HCT116 (cell line): ENCODE results near the gene TMBIM6. TPM values are rescaled to one million over a fixed set of nuclear protein-coding genes. Genes with fewer than 3 reads are reported as not detected.

Experiments used
- ATAC-seq: fragments of 200-7000 bp; cut with Tn5 transposase; 2 replicates; pipeline ENCODE4 v1.9.1; 2020; ENCODE audit warnings: mild to moderate bottlenecking, moderate library complexity
- BruUV-seq: library from RNA; stranded (reverse); fragments of 400-500 nt; replicated peaks from 2 replicates; lab custom pipeline; 2021; lab: Mats Ljungman, UMichigan
- CTCF ChIA-PET: fragments of 300-600 bp; sonication (Branson Sonifier 250); formaldehyde crosslinking; loops from one replicate; lab custom pipeline; 2021; ENCODE audit warnings: antibody characterized with exemption; lab: Charles Lee
- POLR2A ChIA-PET: fragments of 300-600, 350-600 bp; sonication (Branson Sonifier 250); formaldehyde crosslinking; loops from one replicate; lab custom pipeline; 2021; ENCODE audit warnings: antibody characterized with exemption; lab: Charles Lee
- RAD21 ChIA-PET, 2 experiments: fragments of 300-600 bp; sonication (Branson Sonifier 250); formaldehyde crosslinking; loops; one replicate each; lab custom pipeline; 2023; ENCODE audit warnings: low total read pairs in 2 of 2; ENCODE audit not compliant: uncharacterized antibody in 2 of 2, unreplicated experiment in 2 of 2, low non-redundant PET in 1 of 2; lab: Charles Lee
- DNase-seq: peaks from one replicate; pipeline ENCODE4 v3.0.0-alpha.2; 2010; ENCODE audit warnings: low read depth, low spot score
- H2AFZ ChIP-seq: fragments of 200-600 bp; shearing (Covaris generic), sonication (generic); 2 replicates; pipeline ENCODE4 v1.6.1; 2017; ENCODE audit warnings: low read depth, mixed run types, mixed read lengths, antibody characterized with exemption, low read length; ENCODE audit not compliant: poor library complexity, severe bottlenecking
- H3K27ac ChIP-seq: 2 replicates; pipeline ENCODE4 v1.5.1; 2012; ENCODE audit warnings: low read depth, low read length
- H3K27me3 ChIP-seq: fragments of 200-600 bp; sonication (generic); 2 replicates; pipeline ENCODE4 v1.6.1; 2016; ENCODE audit warnings: mixed run types, low read length, mixed read lengths; ENCODE audit not compliant: insufficient read depth
- H3K36me3 ChIP-seq, 2 experiments: fragments of 200-500 bp in 1 of 2; fragments of 200-600 bp in 1 of 2; sonication (Bioruptor generic) in 1 of 2; sonication (generic) in 1 of 2; 2 replicates each; pipeline versions ENCODE4 v1.5.1 to v1.6.1; 2014 to 2016; ENCODE audit warnings: low read length in 2 of 2, inconsistent platforms in 1 of 2, mixed read lengths in 1 of 2, mixed run types in 1 of 2; ENCODE audit not compliant: insufficient read depth in 2 of 2, control insufficient read depth in 1 of 2
- H3K4me1 ChIP-seq, 2 experiments: fragments of 200-600 bp in 1 of 2; sonication (generic) in 1 of 2; 2 replicates each; pipeline versions ENCODE4 v1.5.1 to v1.6.1; 2012 to 2017; ENCODE audit warnings: low read length in 2 of 2, inconsistent platforms in 1 of 2, mild to moderate bottlenecking in 1 of 2, mixed read lengths in 1 of 2, mixed run types in 1 of 2, moderate library complexity in 1 of 2; ENCODE audit not compliant: insufficient read depth in 2 of 2, control insufficient read depth in 1 of 2
- H3K4me2 ChIP-seq: fragments of 200-600 bp; sonication (generic); 2 replicates; pipeline ENCODE4 v1.6.1; 2017; ENCODE audit warnings: mixed run types, low read length, mixed read lengths
- H3K4me3 ChIP-seq, 2 experiments: fragments of 200-600 bp in 1 of 2; sonication (generic) in 1 of 2; replicated peaks in 1 of 2; 2 replicates each; pipeline ENCODE4 v1.5.1; 2011 to 2016; ENCODE audit warnings: low read length in 2 of 2, control low read depth in 1 of 2, low read depth in 1 of 2, mild to moderate bottlenecking in 1 of 2, mixed read lengths in 1 of 2, mixed run types in 1 of 2
- H3K79me2 ChIP-seq: fragments of 200-600 bp; sonication (generic); 2 replicates; pipeline ENCODE4 v1.6.1; 2017; ENCODE audit warnings: mild to moderate bottlenecking, mixed run types, low read length, moderate library complexity, mixed read lengths; ENCODE audit not compliant: insufficient read depth
- H3K9ac ChIP-seq: fragments of 200-600 bp; sonication (generic); 2 replicates; pipeline ENCODE4 v1.6.1; 2016; ENCODE audit warnings: low read length, mixed read lengths
- H3K9me2 ChIP-seq: fragments of 200-600 bp; sonication (generic), shearing (Covaris generic); 2 replicates; pipeline ENCODE4 v1.6.1; 2017; ENCODE audit warnings: mixed run types, mild to moderate bottlenecking, moderate library complexity; ENCODE audit not compliant: insufficient read depth
- H3K9me3 ChIP-seq, 2 experiments: fragments of 200-500 bp in 1 of 2; fragments of 200-600 bp in 1 of 2; sonication (Bioruptor generic) in 1 of 2; sonication (generic) in 1 of 2; 2 replicates each; pipeline ENCODE4 v1.6.1; 2014 to 2017; ENCODE audit warnings: low read length in 2 of 2, mixed read lengths in 2 of 2, inconsistent platforms in 1 of 2, low read depth in 1 of 2, mild to moderate bottlenecking in 1 of 2, mixed run types in 1 of 2, moderate library complexity in 1 of 2; ENCODE audit not compliant: control insufficient read depth in 1 of 2, insufficient read depth in 1 of 2
- H4K20me1 ChIP-seq: fragments of 200-600 bp; sonication (generic), shearing (Covaris generic); 2 replicates; pipeline ENCODE4 v1.6.1; 2017; ENCODE audit warnings: mixed run types, mild to moderate bottlenecking, moderate library complexity; ENCODE audit not compliant: insufficient read depth
- CBX3 ChIP-seq: IDR thresholded peaks from 2 replicates; pipeline ENCODE4 v1.6.1; 2012; ENCODE audit warnings: low read depth
- CTCF ChIP-seq, 3 experiments: fragments of 200-600 bp in 1 of 3; sonication (generic) in 1 of 3; IDR thresholded peaks in 2 of 3; conservative IDR thresholded peaks in 1 of 3; 2 replicates each; pipeline ENCODE4 v1.5.1; 2012 to 2017; ENCODE audit warnings: low read depth in 2 of 3, low read length in 2 of 3, antibody characterized with exemption in 1 of 3, borderline replicate concordance in 1 of 3, control low read depth in 1 of 3, mild to moderate bottlenecking in 1 of 3, mixed read lengths in 1 of 3, mixed run types in 1 of 3, moderate library complexity in 1 of 3; ENCODE audit not compliant: insufficient read depth in 1 of 3
- EGR1 ChIP-seq: IDR thresholded peaks from 2 replicates; pipeline ENCODE4 v1.6.1; 2012; ENCODE audit warnings: low read depth
- ELF1 ChIP-seq: IDR thresholded peaks from 2 replicates; pipeline ENCODE4 v1.6.1; 2012; ENCODE audit warnings: low read depth, borderline replicate concordance
- EZH2 ChIP-seq: fragments of 200-600 bp; sonication (generic); IDR thresholded peaks from 2 replicates; pipeline ENCODE4 v1.6.1; 2017; ENCODE audit warnings: antibody characterized with exemption, mixed run types
- FOSL1 ChIP-seq: IDR thresholded peaks from 2 replicates; pipeline ENCODE4 v1.6.1; 2012; ENCODE audit warnings: low read depth
- MAX ChIP-seq: IDR thresholded peaks from 2 replicates; pipeline ENCODE4 v1.6.1; 2012
- POLR2AphosphoS5 ChIP-seq: IDR thresholded peaks from 2 replicates; pipeline ENCODE4 v1.6.1; 2011; ENCODE audit warnings: mild to moderate bottlenecking, low read depth, low read length, moderate library complexity
- REST ChIP-seq: IDR thresholded peaks from 2 replicates; pipeline ENCODE4 v1.6.1; 2012; ENCODE audit warnings: low read depth
- SP1 ChIP-seq: IDR thresholded peaks from 2 replicates; pipeline ENCODE4 v1.6.1; 2012; ENCODE audit warnings: low read depth
- TCF7L2 ChIP-seq: IDR thresholded peaks from 2 replicates; pipeline ENCODE4 v1.7.0; 2011; ENCODE audit warnings: borderline replicate concordance, inconsistent platforms; ENCODE audit not compliant: insufficient read depth, insufficient read length; ENCODE audit errors: extremely low read depth
- ZNF274 ChIP-seq: fragments of 200-500 bp; sonication (Bioruptor generic); IDR thresholded peaks from 2 replicates; pipeline ENCODE4 v1.6.1; 2014; ENCODE audit warnings: mild to moderate bottlenecking, low read depth, low read length, inconsistent platforms
- intact Hi-C: fragments of 100-400 bp; cut with micrococcal nuclease; formaldehyde crosslinking; loops from 2 replicates; pipeline ENCODE4 v1.10.0; 2022
- total RNA-seq: library from RNA; stranded (reverse); gene quantifications from one replicate; pipeline ENCODE4 v1.2.1, GENCODE V29; 2021; ENCODE audit not compliant: unreplicated experiment

Gene TMBIM6
- total RNA-seq, 1 experiment from 2014 or later, result 510 TPM

- no peak for DNase-seq
- TF ChIP-seq FOSL1 (no peak), TCF7L2 (no peak), POLR2AphosphoS5 (no peak), EZH2 (no peak), REST (no peak), CBX3 (no peak)
- no peak overlapping the region for H3K4me3 ChIP-seq
- ChIA-PET CTCF (no interaction called here), POLR2A (interaction anchor here (2.6 kb wide), 1 partner anchor 13 kb away, joined by 8 read pairs; the partner anchor contains the start of gene TMBIM6), RAD21 (no interaction called here)
- no peaks in the 10 kb centered on the region for H3K4me1 ChIP-seq
- intact Hi-C loops, result no loop called here
- H3K9me3 ChIP-seq, result no peaks in the 10 kb centered on the region
- H3K27ac ChIP-seq, result no peak overlapping the region
- ATAC-seq, result no peak
- no peaks in the 10 kb centered on the region for H3K36me3 ChIP-seq
- no peak overlapping the region for H2AFZ ChIP-seq
- H3K79me2 ChIP-seq, result no peaks in the 10 kb centered on the region
- H3K9ac ChIP-seq, result no peak overlapping the region
- H3K9me2 ChIP-seq, result no peaks in the 10 kb centered on the region
- no peak overlapping the region for H3K4me2 ChIP-seq
- no TSS peak for BruUV-seq
- no peaks in the 10 kb centered on the region; the same call in 1 of the 2 replicates for H3K27me3 ChIP-seq
- no peaks in the 10 kb centered on the region for H4K20me1 ChIP-seq
Measured at GRCh38 chr12:49728446-49728845, 12.9 kb upstream of the TMBIM6 start.

- Histone ChIP-seq H3K27me3 (no peaks in the 10 kb centered on the region; the same call in 1 of the 2 replicates), H3K79me2 (no peaks in the 10 kb centered on the region), H3K9ac (no peak overlapping the region), H2AFZ (no peak overlapping the region), H3K9me3 (no peaks in the 10 kb centered on the region), H3K9me2 (no peaks in the 10 kb centered on the region), H3K27ac (no peak overlapping the region), H3K4me1 (no peaks in the 10 kb centered on the region), H3K4me3 (no peak overlapping the region), H4K20me1 (no peaks in the 10 kb centered on the region), H3K4me2 (no peak overlapping the region), H3K36me3 (no peaks in the 10 kb centered on the region)
- TF ChIP-seq CTCF (IDR thresholded peaks at IDR 0.05 in 2 of 3, conservative IDR thresholded peaks at IDR 0.05 in 1 of 3; ENCODE audit: borderline replicate concordance in 1 of 3, insufficient read depth in 1 of 3, low read depth in 2 of 3, low read length in 2 of 3), result no peak
- TF ChIP-seq TCF7L2, result no peak
- TF ChIP-seq MAX, result no peak
- no peak for TF ChIP-seq EGR1
- no peak for TF ChIP-seq ZNF274
- TF ChIP-seq SP1, result no peak
- TF ChIP-seq ELF1, result no peak
- RAD21 ChIA-PET, result no interaction called here
- DNase-seq (no peak), ATAC-seq (no peak)
- intact Hi-C loops, result no loop called here
- CTCF ChIA-PET, result no interaction called here
- BruUV-seq, result no TSS peak
- POLR2A ChIA-PET, result interaction anchor here (2.6 kb wide), 1 partner anchor 11 kb away, joined by 8 read pairs; the partner anchor contains the start of gene TMBIM6
Measured at GRCh38 chr12:49730050-49730449, 11.3 kb upstream of the TMBIM6 start.
